Muscle of leg (tissue), 11 donors: Measurements from ENCODE around the gene ANKRD53. TPM values are rescaled to one million over a fixed set of nuclear protein-coding genes. Genes with fewer than 3 reads are reported as not detected.

ENCODE experiments used
- DNase-seq: peaks from one replicate; pipeline ENCODE4 v3.0.0; 2013
- H3K27ac ChIP-seq: one replicate; pipeline ENCODE4 v1.5.1; 2013; ENCODE audit warnings: mild to moderate bottlenecking, low read length, control low read depth
- H3K27me3 ChIP-seq: one replicate; pipeline ENCODE4 v1.6.1; 2013; ENCODE audit warnings: low read length; ENCODE audit not compliant: control insufficient read depth, insufficient read depth
- H3K36me3 ChIP-seq: one replicate; pipeline ENCODE4 v1.6.1; 2013; ENCODE audit warnings: low read length; ENCODE audit not compliant: control insufficient read depth, insufficient read depth
- H3K4me1 ChIP-seq: one replicate; pipeline ENCODE4 v1.6.1; 2013; ENCODE audit warnings: low read length; ENCODE audit not compliant: control insufficient read depth, insufficient read depth
- H3K4me3 ChIP-seq: one replicate; pipeline ENCODE4 v1.5.1; 2013; ENCODE audit warnings: low read length, control low read depth
- H3K9me3 ChIP-seq: replicated peaks from 2 replicates; pipeline ENCODE4 v1.6.1; 2013; ENCODE audit warnings: low read depth, low read length; ENCODE audit not compliant: control insufficient read depth
- WGBS: methylation state at CpG from one replicate; pipeline ENCODE4 v1.1.5; 2013; ENCODE audit warnings: missing lambda C conversion rate; ENCODE audit not compliant: insufficient coverage; 5-methylcytosine and 5-hydroxymethylcytosine counted together
- polyA plus RNA-seq, 8 donors: library from polyadenylated mRNA; unstranded; fragments of 120-200 nt; gene quantifications; one replicate each; pipeline versions ENCODE4 v1.2.1 to v1.2.3, GENCODE V29; 2013; ENCODE audit warnings: inconsistent platforms in 1 of 8, low replicate concordance in 1 of 8; ENCODE audit not compliant: insufficient read length in 8 of 8, insufficient read depth in 1 of 8
- total RNA-seq: library from RNA; stranded (reverse); fragments of 120-200 nt; gene quantifications from one replicate; pipeline ENCODE4 v1.2.4, GENCODE V29; 2013

Gene ANKRD53
- total and polyA plus RNA-seq, 9 donors: 0.72 to 2.0 (median 1.1) TPM

- H3K4me1 ChIP-seq: peaks cover 5% of the 10 kb centered on the region
- DNase-seq: no peak
- 86% methylated on average over 14 of the region's 17 CpGs for WGBS
- no peaks in the 10 kb centered on the region for H3K9me3 ChIP-seq
- H3K27me3 ChIP-seq: peaks cover 51% of the 10 kb centered on the region
- H3K27ac ChIP-seq: no peak overlapping the region
- H3K4me3 ChIP-seq: no peak overlapping the region
- no peaks in the 10 kb centered on the region for H3K36me3 ChIP-seq
Observed at GRCh38 chr2:70959851-70960832, 18.3 kb upstream of the ANKRD53 start.

GRCh38 chr2:70960833-70961647, 17.4 kb upstream of the ANKRD53 start:
- Histone ChIP-seq H3K9me3 (no peaks in the 10 kb centered on the region), H3K4me3 (no peak overlapping the region), H3K4me1 (peaks cover 5% of the 10 kb centered on the region), H3K36me3 (no peaks in the 10 kb centered on the region), H3K27ac (no peak overlapping the region), H3K27me3 (peaks cover 56% of the 10 kb centered on the region)
- no peak for DNase-seq
- WGBS: 61% methylated on average over 12 of the region's 14 CpGs

- Histone ChIP-seq H3K4me3 (no peak overlapping the region), H3K36me3 (no peaks in the 10 kb centered on the region), H3K27me3 (peaks cover 53% of the 10 kb centered on the region), H3K9me3 (no peaks in the 10 kb centered on the region), H3K27ac (no peak overlapping the region), H3K4me1 (peaks cover 5% of the 10 kb centered on the region)
- WGBS: 57% methylated on average over 1 of the region's 4 CpGs
- DNase-seq: no peak
Observed at GRCh38 chr2:70961648-70961994, 16.8 kb upstream of the ANKRD53 start.

- no peaks in the 10 kb centered on the region for H3K36me3 ChIP-seq
- DNase-seq: no peak
- H3K27me3 ChIP-seq: peaks cover 57% of the 10 kb centered on the region
- no peak overlapping the region for H3K4me3 ChIP-seq
- peaks cover 5% of the 10 kb centered on the region for H3K4me1 ChIP-seq
- no peaks in the 10 kb centered on the region for H3K9me3 ChIP-seq
- 62% methylated on average over 5 of the region's 12 CpGs for WGBS
- no peak overlapping the region for H3K27ac ChIP-seq
Observed at GRCh38 chr2:70962211-70962884, 16.1 kb upstream of the ANKRD53 start.

GRCh38 chr2:70962885-70963878, 15.2 kb upstream of the ANKRD53 start:
- DNase-seq: no peak
- 62% methylated on average over 15 of the region's 18 CpGs for WGBS
- Histone ChIP-seq H3K27me3 (peaks cover 49% of the 10 kb centered on the region), H3K4me3 (no peak overlapping the region), H3K36me3 (no peaks in the 10 kb centered on the region), H3K4me1 (peaks cover 5% of the 10 kb centered on the region), H3K27ac (no peak overlapping the region), H3K9me3 (no peaks in the 10 kb centered on the region)

- no peaks in the 10 kb centered on the region for H3K36me3 ChIP-seq
- H3K27me3 ChIP-seq: peaks cover 50% of the 10 kb centered on the region
- no CpG with 5 or more reads among the region's 4 CpGs for WGBS
- H3K4me3 ChIP-seq: no peak overlapping the region
- peaks cover 5% of the 10 kb centered on the region for H3K4me1 ChIP-seq
- DNase-seq: no peak
- H3K9me3 ChIP-seq: no peaks in the 10 kb centered on the region
- no peak overlapping the region for H3K27ac ChIP-seq
Observed at GRCh38 chr2:70964133-70964532, 14.3 kb upstream of the ANKRD53 start.

- Histone ChIP-seq H3K4me3 (peak overlapping the region; percentile 39), H3K36me3 (no peaks in the 10 kb centered on the region), H3K27ac (no peak overlapping the region), H3K27me3 (peaks cover 47% of the 10 kb centered on the region), H3K4me1 (peaks cover 5% of the 10 kb centered on the region), H3K9me3 (no peaks in the 10 kb centered on the region)
- peak; percentile 64 for DNase-seq
- WGBS: under 1% methylated on average over 44 of the region's 59 CpGs
Observed at GRCh38 chr2:70964596-70965386, 13.6 kb upstream of the ANKRD53 start.

GRCh38 chr2:70965506-70965905, 12.9 kb upstream of the ANKRD53 start:
- no peak for DNase-seq
- 56% methylated on average over 8 of the region's 14 CpGs for WGBS
- Histone ChIP-seq H3K36me3 (no peaks in the 10 kb centered on the region), H3K27me3 (peaks cover 47% of the 10 kb centered on the region), H3K27ac (no peak overlapping the region), H3K4me1 (peaks cover 5% of the 10 kb centered on the region), H3K4me3 (no peak overlapping the region), H3K9me3 (no peaks in the 10 kb centered on the region)
